ENCODE data around the gene SNX33. TPM values are rescaled to one million over a fixed set of nuclear protein-coding genes. Genes with fewer than 3 reads are reported as not detected.
"Not testable (repeated sequence)": the region's sequence is repeated elsewhere in the genome, so short reads cannot be mapped to it uniquely, and the experiment has no call there.

The SNX33 gene
- total RNA-seq, 2 experiments from 2014 or later = 0.09 to 0.38 TPM

DNA sequence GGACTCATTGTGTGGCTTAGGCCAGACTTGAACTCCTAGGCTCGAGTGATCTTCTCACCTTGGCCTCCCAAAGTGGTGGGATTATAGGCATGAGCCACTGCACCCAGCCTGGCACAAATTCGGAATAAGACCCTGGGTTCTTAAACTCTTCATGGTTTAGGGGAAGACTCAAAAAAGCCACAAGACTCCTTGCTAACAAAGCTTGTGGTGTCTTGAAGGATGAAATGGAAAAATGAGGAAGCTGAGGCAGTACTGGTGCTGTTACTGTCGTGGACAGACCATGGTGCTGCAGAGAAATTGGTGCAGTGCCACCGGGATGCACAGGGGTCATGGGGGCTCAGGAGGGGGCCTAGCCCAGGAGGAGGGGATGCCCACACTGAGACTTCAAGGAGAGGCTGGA is 44.6 kb downstream of the SNX33 start:
- H3K36me3 ChIP-seq (ENCODE audit: insufficient read depth, low read length); H2AFZ ChIP-seq (ENCODE audit: low read length); H3K4me2 ChIP-seq (ENCODE audit: low read length); H3K27ac ChIP-seq (ENCODE audit: low read depth, low read length, poor library complexity, severe bottlenecking); BruUV-seq (replicated peaks); DNase-seq (ENCODE audit: low spot score); H4K20me1 ChIP-seq (ENCODE audit: insufficient read depth, low read length); POLR2A ChIA-PET; H3K9me3 ChIP-seq (ENCODE audit: low read length); intact Hi-C loops (cut with micrococcal nuclease; ENCODE audit: unreplicated experiment); CTCF ChIA-PET (ENCODE audit: unreplicated experiment); H3K4me3 ChIP-seq (ENCODE audit: low read depth, low read length, poor library complexity, severe bottlenecking); H3K9me2 ChIP-seq (ENCODE audit: insufficient read depth, low read length); H3K79me2 ChIP-seq (ENCODE audit: insufficient read depth, low read depth, low read length): not testable (repeated sequence)
- H3K4me1 ChIP-seq (ENCODE audit: insufficient read depth, low read length, poor library complexity, severe bottlenecking) = peaks cover 19% of the 10 kb centered on the region

DNA sequence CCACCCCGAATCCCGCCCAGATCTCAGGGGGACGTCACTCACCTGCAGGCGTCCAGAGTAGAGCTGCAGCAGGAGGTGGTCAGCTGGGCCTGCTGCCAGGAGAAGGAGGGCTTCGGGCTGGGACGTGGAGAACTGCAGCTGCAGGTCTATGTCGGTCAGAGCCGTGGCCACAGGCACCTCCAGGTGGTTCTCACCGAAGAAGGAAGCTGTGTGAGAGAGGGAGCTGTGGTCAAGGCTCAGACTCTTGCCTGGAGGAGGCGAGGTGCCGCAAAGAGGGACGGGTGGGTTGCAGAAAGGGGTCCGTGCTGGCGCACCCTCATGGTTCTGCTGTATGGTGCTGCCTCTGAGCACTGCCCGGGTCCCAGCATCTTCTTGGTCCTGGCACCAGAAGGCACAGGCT is 45.3 kb downstream of the SNX33 start:
- H2AFZ ChIP-seq (ENCODE audit: low read length); intact Hi-C loops (cut with micrococcal nuclease; ENCODE audit: unreplicated experiment); H3K4me2 ChIP-seq (ENCODE audit: low read length); H3K27ac ChIP-seq (ENCODE audit: low read depth, low read length, poor library complexity, severe bottlenecking); H4K20me1 ChIP-seq (ENCODE audit: insufficient read depth, low read length); H3K36me3 ChIP-seq (ENCODE audit: insufficient read depth, low read length); H3K79me2 ChIP-seq (ENCODE audit: insufficient read depth, low read depth, low read length); DNase-seq (ENCODE audit: low spot score); H3K9me2 ChIP-seq (ENCODE audit: insufficient read depth, low read length); H3K4me3 ChIP-seq (ENCODE audit: low read depth, low read length, poor library complexity, severe bottlenecking); CTCF ChIA-PET (ENCODE audit: unreplicated experiment); H3K9me3 ChIP-seq (ENCODE audit: low read length); BruUV-seq (replicated peaks); POLR2A ChIA-PET: not testable (repeated sequence)
- H3K4me1 ChIP-seq (ENCODE audit: insufficient read depth, low read length, poor library complexity, severe bottlenecking) = peaks cover 19% of the 10 kb centered on the region

- Histone ChIP-seq H3K79me2 (ENCODE audit: insufficient read depth, low read depth, low read length) (no peaks in the 10 kb centered on the region), H3K9me3 (ENCODE audit: low read length) (no peaks in the 10 kb centered on the region), H3K4me3 (ENCODE audit: low read depth, low read length, poor library complexity, severe bottlenecking) (no peak overlapping the region), H3K9me2 (ENCODE audit: insufficient read depth, low read length) (no peaks in the 10 kb centered on the region), H3K4me1 (ENCODE audit: insufficient read depth, low read length, poor library complexity, severe bottlenecking) (peaks cover 19% of the 10 kb centered on the region), H4K20me1 (ENCODE audit: insufficient read depth, low read length) (no peaks in the 10 kb centered on the region), H3K36me3 (ENCODE audit: insufficient read depth, low read length) (no peaks in the 10 kb centered on the region), H3K27ac (ENCODE audit: low read depth, low read length, poor library complexity, severe bottlenecking) (no peak overlapping the region), H2AFZ (ENCODE audit: low read length) (no peak overlapping the region), H3K4me2 (ENCODE audit: low read length) (no peak overlapping the region)
- DNase-seq (ENCODE audit: low spot score) = no peak
- no peak for TF ChIP-seq EZH2phosphoT487 (IDR thresholded peaks at IDR 0.05; ENCODE audit: borderline replicate concordance, low read depth, low read length)
- no peak for TF ChIP-seq CTCF (conservative IDR thresholded peaks at IDR 0.05; ENCODE audit: low read length)
- ChIA-PET POLR2A (no interaction called here), CTCF (ENCODE audit: unreplicated experiment) (no interaction called here)
- no TSS peak for BruUV-seq (replicated peaks)
- intact Hi-C loops (cut with micrococcal nuclease; ENCODE audit: unreplicated experiment) = no loop called here
Observed at GRCh38 chr15:75693501-75694240, 46.0 kb downstream of the SNX33 start.

Measured in OCI-LY7 (cell line).